Mesenteric fat pad (tissue), 1 donor: Measurements from ENCODE around the gene SPSB1. TPM values are rescaled to one million over a fixed set of nuclear protein-coding genes. Genes with fewer than 3 reads are reported as not detected.

Experiments
- DNase-seq: peaks from one replicate; pipeline ENCODE4 v3.0.0-alpha.2; 2020; ENCODE audit warnings: low spot score
- long read RNA-seq: library from polyadenylated mRNA; unstranded; transcript quantifications from one replicate; pipeline ENCODE4 v2.0.0, GENCODE V29; 2020
- total RNA-seq: library from RNA; stranded (reverse); fragmentation: NEBNext Ultra II Directional; extraction: Animal tissue kit (Norgen Biotek cat#: 25700); gene quantifications from one replicate; pipeline ENCODE4 v1.2.1, GENCODE V29; 2021
- donor health status: DM: yes; HTN: yes; CAD: no.

Gene SPSB1
- 48.8 TPM for total RNA-seq
- long read RNA-seq, partial matches to known transcripts: 0 of 54 reads
- long read RNA-seq, other reads (novel, unspliced or antisense): 47 of 54 reads

DNA sequence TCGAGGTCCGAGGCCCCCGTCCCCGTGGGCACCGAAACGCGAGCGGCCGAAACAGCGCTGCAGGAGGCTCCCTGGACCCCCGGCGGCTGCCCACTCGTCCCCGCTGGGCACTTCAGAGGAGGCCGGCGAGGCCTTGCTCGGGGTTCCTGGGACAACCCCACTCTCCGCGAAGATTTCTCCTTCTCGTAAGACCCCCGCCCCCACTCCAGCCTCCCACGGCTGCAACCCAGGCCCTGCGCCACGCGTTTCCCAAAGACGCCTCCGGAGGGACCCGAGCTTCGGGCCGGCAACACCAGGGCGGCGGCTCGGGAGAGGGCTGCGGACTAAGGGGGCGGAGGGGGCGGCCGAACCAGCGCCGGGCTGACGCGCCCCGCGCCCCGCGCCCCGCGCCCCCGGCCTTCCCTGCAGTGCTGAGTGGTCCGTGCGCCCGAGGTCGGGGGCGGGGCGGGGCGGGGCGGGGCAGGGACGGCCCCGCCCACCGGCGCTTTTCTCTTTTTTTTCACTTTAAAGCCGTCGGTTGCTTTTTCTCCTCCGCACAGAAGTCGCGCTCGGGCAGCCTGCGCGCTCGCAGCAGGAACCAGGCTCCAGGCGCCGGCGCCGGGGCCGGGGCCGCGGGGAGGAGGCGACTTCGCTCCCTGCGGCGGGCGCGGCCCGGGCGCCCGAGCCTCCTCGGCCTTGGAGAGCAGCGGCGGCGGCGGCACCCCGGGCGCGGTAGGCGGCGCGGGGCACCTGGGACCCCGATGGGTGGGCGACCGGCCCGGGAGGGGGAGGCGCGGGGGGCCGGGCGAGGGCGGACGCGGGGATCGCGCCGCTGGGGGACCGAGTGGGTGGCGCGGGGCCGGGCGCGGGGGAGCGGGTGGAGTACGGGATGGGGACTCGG lies at the start of gene SPSB1:
Gene SPSB1 (plus strand): TSS at position 534 of the 880 bp plus-strand sequence. CDS start 62,998 bp downstream, outside the sequence.
- DNase-seq: no peak

DNA sequence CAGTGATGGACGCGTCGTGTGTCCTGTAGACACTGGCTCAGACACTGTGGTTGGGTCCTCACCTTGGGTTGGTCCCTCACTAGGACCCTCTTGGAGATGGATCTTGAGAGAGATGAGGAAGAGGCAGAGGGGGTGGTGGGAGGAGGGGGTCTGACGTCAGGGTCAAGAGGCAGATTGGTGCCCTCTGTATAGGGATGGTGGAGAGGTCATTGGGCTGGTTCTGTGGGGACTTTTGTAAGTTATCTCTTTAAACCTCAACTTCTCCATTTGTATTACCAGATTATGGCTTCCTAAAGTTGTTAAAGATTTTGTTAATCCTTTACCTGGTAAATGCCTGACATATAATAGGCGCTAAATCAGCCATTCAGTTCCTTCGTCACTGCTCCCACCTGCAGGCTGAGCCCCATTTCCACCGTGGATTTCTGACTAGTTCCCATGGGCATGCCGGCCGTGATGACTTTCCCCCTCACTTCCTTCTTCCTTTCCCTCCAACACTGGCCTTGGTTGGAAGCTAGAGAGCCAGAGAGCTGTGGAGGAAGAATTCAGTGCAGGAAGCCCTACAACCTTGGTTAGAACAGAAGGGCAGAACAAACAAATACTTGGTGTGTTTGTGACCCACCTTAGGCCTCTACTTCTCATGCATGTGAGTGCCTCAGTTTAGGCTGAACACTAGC lies 49.5 kb upstream of the SPSB1 start:
- no peak for DNase-seq

DNA sequence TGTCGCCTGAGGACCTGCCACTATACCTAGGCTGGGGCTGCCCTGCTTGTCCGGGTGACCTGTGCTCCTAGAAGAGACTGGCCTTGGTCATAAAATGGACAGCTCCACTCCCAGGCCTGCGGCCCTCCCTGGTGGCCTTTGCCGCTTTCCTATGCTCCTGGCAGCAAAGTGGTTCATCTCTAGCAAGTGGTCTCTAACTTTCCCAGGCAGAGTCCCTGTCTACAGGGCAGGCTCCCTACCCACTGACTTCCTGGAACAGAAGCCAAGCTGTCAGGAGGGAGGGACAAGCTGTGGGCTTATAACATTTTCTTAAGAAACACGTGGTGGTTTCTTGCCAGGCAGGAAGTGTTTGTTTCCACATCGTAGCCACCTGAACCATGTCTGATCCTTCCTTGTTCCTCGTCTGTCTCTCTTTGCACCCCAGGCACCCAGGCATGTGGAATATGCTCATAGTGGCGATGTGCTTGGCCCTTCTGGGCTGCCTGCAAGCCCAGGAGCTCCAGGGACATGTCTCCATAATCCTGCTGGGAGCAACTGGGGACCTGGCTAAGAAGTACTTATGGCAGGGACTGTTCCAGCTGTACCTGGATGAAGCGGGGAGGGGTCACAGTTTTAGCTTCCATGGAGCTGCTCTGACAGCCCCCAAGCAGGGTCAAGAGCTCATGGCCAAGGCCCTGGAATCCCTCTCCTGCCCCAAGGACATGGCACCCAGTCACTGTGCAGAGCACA lies 48.0 kb upstream of the SPSB1 start:
- no peak for DNase-seq

DNA sequence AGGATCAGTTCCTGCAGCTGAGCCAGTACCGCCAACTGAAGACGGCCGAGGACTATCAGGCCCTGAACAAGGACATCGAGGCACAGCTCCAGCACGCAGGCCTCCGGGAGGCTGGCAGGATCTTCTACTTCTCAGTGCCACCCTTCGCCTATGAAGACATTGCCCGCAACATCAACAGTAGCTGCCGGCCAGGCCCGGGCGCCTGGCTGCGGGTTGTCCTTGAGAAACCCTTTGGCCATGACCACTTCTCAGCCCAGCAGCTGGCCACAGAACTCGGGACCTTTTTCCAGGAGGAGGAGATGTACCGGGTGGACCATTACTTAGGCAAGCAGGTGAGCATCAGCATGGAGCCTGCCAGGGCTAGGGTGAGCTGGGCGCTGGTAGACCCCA lies 47.5 kb upstream of the SPSB1 start:
- DNase-seq: no peak

DNA sequence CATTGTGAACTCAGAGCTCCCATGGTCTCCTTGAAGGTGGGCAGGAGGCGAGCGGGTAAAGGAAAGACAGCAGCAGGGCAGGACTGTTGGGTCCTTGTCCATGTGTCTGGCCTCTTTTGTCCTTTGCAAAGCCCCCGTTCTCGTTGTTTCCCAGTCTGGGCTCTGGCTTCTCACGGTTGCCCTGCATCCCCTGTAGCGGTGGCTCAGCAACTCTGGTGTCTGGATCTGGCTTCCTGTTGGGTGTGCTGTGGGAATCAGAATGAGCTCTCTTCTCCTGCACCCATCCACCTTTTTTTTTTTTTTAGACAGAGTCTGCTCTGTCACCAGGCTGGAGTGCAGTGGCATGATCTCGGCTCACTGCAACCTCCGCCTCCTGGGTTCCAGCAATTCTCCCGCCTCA lies 47.0 kb upstream of the SPSB1 start:
- no peak for DNase-seq

DNA sequence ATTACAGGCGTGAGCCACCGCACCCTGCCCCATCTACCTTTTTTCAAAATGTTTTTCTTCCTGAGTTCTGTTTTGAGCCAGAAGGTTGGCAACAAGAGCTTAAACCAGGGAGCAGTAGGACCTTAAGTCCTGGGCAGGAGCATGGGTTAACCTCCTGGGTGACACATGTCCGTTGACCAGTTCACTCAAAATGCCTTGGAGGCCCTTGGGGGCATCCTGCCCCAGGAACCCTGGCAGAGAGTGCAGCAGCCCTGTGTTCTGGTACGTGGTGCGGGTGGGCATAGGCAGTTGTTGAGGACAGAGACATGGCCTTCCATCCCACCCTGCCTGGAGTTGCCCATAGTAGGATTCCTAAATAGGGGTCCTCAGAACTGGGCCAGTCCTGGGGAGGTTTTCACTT lies 46.5 kb upstream of the SPSB1 start:
- no peak for DNase-seq

DNA sequence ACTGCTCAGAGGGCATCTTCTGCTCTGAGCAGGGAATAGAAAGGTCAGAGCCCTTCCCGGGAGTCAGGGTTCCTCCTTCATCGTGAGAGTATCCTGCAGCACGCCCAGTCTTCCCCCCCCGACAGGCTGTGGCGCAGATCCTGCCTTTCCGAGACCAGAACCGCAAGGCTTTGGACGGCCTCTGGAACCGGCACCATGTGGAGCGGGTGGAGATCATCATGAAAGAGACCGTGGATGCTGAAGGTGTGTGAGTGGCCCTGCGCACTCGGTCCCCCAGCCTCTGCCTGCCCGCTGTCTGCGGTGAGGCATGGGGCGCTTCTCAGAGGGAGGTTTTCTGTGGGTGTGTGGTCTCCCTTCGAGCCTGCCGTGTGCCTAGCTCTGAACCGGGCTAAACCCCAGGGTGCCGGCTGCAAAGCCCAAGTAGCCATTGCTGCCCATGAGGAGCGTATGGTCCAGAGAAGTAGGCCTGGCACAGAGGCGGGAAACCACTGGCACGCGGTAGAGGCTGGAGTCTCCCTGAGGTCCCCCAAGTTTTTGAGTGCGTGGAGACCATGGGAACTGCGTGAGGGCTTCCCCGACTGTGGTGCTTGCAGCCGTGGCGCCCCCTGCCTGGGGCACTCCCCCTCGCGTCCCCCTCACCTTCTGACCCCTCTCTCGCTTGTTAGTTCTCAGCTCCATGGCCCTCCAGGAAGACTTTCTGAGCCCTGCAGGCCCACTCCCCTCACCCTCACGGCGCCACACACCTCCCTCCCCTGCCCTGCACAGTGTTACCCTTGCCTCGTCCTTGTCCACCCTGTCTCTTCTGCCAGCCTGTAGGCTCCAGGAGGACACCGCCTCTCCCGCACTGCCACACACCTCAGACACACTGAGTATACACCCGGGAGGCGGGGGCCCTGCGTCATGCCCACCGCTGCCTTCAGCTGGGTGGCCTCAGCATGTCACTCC lies 45.6 kb upstream of the SPSB1 start:
- no peak for DNase-seq

DNA sequence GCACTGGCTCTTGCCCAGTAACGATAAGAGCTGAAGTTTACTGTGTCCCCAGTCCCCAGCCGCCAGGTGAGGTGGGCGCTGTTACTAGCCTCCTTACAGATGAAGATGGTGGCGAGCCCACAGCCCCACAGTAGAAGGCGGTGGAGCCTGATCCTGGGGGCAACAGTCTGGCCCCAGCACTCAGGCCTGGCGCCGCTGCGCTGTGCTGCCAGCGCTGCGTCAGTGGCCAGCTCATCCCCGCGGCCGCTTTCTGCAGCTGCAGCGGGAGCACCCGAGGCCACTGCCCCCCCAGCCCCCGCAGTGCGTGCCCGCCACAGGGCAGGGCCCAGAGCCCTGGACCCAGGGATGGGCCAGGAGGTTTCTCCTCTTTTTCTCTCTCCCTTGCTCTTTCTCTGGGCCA lies 44.8 kb upstream of the SPSB1 start:
- DNase-seq: no peak

DNA sequence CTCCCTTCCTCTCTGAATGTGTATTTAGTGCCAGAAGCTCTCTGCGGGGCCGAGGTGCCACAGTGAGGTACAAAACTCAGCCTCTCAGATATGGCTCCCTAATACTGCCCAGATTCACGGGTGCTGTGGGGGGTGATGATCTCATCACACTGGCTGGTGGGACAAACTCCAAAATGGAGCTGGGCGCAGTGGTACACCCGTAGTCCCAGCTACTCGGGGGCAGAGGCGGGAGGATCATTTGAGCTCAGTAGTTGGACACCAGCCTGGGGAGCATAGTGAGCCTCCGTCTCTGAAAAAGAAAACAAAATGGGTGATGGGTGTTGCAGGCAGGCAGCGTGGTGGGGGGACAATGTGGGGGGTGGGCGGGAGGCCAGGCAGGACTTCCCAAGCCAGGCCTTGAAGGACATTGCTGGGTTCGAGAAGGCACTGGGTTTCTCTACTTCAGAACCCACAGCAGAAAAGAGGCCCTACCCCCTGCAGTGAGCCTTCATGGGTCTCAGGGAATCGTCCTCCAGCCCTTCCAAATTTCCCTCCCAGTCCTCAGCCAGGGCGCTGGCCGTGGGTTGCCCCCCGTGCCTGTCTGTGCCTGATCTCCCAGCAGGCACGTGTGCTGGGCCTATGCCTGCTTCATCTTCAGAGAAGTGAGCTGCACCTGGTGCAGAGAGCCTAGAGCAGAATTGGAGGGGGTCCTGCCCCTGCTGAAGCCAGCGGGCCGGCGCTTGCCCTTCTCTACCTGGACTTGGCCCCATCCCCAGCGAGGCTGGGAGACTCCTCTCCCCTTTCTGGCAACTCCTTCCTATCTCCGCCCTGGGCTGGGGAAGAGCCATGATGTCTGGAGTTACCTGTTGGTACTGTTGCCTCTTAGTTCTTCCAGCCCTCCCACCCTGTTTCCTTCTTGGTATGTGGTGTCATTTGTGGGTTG lies 44.1 kb upstream of the SPSB1 start:
- no peak for DNase-seq

DNA sequence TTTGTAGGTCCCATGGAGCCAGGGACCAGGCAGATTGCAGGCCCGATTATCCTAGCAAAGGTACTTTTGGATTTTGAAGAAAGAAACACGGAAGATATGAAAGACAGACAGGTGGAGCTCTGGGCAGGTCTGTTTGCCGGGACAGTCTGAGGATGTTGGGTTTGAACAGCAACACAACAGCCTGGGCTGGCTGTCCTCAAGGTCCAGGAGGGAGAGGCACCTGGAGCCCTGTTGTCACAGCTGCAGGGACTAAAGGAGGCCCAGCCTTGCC lies 43.5 kb upstream of the SPSB1 start:
- DNase-seq: no peak

DNA sequence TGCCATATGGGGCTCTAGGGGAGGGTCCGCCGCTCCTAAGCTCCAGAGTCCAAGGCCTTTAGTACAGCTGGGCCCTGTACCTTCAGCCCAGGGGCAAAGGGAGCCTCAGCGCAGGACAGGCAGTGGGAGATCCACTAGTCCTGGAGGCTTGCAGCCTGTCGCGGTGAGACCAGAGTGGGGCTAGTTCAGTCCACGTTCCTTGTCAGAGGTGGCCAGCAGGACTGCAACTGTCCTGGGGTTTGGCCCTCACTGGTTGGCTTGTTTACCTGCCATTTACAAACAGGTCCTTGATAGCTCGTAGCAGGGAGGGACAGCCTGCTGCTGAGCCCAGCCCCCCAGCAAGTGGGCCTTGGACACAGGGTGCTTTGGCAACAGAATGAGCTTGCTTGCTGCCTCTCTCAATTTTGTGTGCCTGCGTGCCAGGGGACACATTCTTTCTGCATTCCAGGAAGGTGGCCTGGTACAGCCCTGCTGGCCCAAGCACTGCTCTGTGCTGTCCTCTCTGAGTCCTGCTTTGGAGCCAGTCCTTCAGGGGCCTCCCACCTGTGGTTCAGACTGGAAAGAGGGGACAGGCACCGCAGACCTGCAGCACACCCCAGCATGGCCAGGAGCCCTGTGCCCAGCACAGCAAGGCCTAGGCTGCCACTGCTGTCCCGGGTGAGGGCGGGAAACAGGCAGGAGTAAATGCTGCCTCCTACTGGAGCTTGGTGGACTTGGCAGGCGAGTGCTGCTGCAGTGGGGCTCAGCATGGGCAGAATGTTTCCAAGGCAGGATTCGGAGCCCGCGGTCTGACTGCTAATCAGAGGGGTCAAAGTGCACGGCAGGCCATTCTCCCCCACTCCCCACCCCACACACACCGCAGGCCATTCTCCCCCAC lies 42.9 kb upstream of the SPSB1 start:
- no peak for DNase-seq

DNA sequence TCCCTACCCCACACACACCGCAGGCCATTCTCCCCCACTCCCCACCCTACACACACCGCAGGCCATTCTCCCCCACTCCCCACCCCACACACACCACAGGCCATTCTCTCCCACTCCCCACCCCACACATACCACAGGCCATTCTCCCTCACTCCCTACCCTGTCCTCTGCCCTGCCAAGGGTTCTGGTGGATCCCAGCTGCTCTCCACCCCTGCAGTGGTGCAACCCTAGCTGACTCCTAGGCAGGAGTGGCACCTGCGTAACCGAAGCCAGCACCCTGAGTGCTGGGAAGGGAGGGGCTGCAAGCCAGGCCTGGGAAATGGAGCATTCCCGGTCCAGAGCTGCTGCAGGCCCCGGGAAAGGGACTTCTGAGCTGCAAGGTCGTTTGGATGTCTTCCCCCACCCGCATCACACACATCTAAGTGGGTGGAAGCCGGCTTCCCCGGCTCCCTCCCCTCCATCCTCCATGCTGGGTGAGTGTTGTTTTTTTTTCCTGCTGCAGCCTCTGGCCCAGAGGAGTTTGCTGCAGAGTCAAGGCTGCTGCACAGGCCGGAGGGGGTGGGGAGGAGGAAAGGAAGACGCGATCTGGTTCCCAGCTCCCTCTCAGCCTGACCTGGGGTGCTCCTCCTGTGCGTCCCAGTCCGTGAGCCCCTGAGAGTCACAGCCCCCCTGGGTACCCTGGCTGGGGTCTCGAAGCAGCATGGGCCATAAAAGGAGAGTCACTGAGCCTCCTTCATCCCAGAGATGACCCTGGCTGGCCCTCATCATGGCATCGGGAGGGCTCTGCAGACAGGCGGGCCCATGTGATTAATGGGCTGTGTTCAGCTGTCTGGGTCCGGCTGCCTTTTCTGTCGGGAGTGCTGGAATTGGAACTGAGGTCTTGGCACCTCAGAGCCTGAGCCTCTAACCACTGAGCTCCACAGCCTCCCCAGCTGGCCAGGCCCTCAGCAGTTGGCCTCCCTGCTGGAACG lies 42.0 kb upstream of the SPSB1 start:
- no peak for DNase-seq

DNA sequence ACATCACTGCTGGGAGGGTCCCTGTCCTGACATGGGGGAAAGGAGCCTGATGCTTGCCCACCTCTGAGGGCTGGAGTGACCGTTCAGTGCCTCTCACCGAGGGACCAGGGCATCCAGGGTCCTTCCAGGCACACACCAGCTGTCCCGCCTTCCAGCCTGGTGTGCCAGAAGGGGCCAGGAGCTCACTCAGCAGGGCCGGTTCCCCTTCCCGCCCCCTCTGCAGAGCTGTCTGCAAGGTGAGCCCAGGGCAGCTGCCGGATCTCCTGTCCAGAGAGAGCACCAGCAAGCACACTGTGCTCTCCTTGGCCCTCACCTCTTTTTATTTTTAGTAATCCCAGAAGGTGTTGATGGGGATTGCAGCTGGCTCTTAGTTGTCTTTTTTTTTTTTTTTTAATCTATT lies 41.2 kb upstream of the SPSB1 start:
- DNase-seq: no peak

DNA sequence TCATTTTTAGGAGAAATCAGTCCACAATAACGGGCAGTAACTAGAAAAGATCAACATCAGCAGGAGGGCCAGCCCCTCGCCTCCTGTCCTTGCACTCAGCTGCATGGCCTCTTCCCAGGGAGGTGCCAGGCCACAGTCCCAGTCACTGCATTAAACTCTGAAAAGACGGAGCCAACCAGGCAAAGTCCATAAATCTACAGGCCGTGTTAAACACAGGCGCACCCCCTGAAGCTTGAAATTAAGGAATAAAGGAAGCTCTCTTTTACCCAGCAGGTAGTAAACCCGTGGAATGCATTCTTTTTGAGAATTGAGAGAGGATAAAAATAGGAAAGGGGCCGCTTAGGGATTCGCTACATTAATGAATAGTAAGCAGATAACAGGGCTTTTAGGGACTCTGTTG lies 39.7 kb upstream of the SPSB1 start:
- DNase-seq: no peak

DNA sequence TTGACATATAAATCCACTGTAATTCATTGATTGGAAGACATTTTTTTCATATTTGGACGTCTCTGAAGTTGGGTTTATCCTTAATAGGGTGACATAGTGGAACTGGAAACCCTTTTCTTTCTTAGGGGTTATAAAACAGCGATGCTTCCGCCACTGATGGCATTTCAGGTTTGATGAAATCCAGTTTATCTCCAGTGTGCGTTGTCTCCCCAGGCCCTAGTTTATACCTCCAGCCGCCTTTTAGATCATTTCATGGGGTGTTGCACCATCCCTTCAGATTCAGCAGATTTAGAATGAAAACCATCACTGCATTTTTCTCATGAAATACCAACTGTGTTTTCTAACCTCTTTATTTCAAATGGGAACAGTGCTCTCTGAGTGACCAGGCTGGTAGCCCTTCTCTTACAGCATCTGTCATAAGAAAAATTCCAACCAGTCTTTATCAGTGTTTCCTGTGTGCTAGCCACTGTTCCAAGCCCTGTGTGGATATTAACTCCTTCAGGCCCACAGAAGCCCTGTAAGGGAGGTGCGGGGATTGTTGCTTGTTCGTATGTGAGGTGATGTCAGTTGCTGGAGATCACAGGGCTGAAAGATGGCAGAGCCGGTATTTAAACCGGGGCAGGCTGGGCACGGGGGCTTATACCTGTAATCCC lies 39.1 kb upstream of the SPSB1 start:
- DNase-seq: no peak

DNA sequence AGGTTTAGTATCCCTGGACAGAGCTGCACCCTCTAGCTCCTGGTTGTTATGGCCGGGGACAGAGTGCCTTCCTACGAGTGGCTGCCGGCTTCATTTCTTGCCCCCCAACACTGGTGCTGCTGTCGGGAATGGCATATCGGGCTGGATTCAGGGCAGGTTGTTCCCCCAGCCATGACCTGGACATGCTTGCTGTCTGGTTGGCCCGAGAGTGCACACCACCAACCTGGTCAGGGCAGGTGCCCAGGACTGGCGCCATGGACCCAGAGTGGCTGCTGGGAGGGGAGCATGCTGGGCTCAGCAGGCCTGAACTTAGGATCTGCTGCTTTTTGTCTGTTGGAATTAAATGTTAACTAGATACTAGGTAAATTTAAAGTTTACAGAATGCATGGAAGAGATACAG lies 36.4 kb upstream of the SPSB1 start:
- DNase-seq: no peak

DNA sequence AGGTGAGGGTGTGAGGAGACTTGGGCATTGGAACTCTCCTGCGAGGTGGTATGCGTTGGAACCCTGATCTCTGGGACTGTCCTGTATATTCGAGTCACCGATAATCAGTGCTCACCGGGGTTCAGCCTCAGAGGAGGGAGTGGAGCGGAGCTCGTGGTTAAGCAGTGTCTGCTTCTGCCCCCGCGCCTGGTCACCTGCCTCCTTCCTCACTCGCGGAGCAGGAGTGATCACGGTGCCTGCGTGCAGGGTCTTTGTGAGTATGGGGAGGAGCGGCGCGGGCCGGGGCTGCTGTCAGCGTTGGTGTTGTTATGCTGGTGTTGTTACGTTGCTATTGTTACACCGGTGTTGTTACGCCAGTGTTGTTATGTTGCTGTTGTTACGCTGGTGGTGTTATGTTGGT lies 34.8 kb upstream of the SPSB1 start:
- no peak for DNase-seq
